ENCODE data around the gene FTL. TPM values are rescaled to one million over a fixed set of nuclear protein-coding genes. Genes with fewer than 3 reads are reported as not detected.

Gene FTL
- total and polyA plus RNA-seq, 2 donors from 2014 or later: 1,841 to 17,016 TPM

DNA sequence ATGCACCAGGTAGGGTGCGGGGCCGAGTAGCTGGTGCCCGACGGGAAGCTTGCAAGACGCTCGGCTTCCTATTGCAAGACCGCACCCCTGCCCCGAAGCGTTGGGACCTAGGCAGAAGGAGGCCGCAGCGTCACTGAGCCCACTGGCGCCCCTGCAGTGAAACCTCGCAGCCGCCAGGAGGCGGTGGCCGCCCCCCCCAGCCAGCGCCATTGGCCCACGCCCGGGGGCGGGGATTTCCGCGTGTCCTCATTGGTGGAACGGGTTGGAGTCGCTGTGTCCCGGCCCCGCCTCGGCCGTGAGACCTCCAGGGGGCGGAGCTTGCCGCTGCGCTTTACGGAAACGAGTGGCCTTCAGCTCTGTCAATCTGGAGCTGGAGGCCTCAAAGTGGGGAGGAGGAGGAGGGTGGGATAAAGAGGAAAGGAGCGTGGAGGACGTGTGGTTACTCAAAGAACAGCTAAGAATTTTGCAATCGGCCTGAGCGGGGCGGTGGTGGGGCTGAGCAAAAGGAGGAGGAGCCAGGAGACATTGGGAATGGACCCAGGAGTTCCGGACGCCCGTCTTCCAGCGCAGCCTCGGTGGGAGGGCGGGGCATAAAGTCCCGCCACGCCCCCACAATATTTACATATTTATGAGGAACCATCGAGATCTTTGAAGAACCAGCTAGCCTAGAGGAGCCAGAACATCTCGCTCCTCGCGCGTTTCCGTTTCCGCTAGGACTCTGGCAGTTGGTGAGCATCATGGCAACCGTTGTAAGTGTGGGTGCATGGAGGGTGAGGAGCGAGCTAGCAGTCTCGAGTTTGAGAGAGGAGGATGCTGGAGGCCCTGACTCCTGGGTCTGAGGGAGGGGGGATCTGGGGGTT is 28.3 kb downstream of the FTL start, which contains the start of the genes GYS1 and RUVBL2:
TSS of gene GYS1 (minus strand) at position 135 of the 860 bp plus-strand sequence. CDS start 197 bp downstream, outside the sequence.
TSS of gene RUVBL2 (plus strand) at position 713 of the 860 bp plus-strand sequence. CDS start at position 738, 25 bp downstream.
- FAIRE-seq (peak; percentile 96), DNase-seq (peak; percentile 100)
- intact Hi-C loops (cut with DNase I): no loop called here
- peaks cover 0 to 27% (median 11%) of the 10 kb centered on the region in 3 donors for H3K4me1 ChIP-seq (ENCODE audit: control insufficient read depth in 2 of 3, insufficient read depth in 2 of 3, low read depth in 1 of 3, low read length in 3 of 3)
- H3K36me3 ChIP-seq (ENCODE audit: control insufficient read depth in 2 of 3, insufficient read depth in 3 of 3, low read length in 3 of 3): peaks cover 0 to under 1% (median 0%) of the 10 kb centered on the region in 3 donors
- H3K27me3 ChIP-seq (ENCODE audit: control insufficient read depth, insufficient read depth, low read length): no peaks in the 10 kb centered on the region
- H3K4me3 ChIP-seq (ENCODE audit: low read length in 3 of 3): peak within 1 kb of the TSS; percentile 78 to 97 (median 88)
- TF ChIP-seq, protein P1, sequence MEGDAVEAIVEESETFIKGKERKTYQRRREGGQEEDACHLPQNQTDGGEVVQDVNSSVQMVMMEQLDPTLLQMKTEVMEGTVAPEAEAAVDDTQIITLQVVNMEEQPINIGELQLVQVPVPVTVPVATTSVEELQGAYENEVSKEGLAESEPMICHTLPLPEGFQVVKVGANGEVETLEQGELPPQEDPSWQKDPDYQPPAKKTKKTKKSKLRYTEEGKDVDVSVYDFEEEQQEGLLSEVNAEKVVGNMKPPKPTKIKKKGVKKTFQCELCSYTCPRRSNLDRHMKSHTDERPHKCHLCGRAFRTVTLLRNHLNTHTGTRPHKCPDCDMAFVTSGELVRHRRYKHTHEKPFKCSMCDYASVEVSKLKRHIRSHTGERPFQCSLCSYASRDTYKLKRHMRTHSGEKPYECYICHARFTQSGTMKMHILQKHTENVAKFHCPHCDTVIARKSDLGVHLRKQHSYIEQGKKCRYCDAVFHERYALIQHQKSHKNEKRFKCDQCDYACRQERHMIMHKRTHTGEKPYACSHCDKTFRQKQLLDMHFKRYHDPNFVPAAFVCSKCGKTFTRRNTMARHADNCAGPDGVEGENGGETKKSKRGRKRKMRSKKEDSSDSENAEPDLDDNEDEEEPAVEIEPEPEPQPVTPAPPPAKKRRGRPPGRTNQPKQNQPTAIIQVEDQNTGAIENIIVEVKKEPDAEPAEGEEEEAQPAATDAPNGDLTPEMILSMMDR (IDR thresholded peaks at IDR 0.05; ENCODE audit: borderline replicate concordance, extremely low read depth, insufficient read depth): peak; percentile 86
- H3K27ac ChIP-seq (ENCODE audit: low read depth in 2 of 2, low read length in 2 of 2): peak within 1 kb of the TSS; percentile 96 to 99
- H3K9ac ChIP-seq (ENCODE audit: low read length in 3 of 3): peak within 1 kb of the TSS; percentile 65 to 99 (median 87)
- no peaks in the 10 kb centered on the region for H3K9me3 ChIP-seq (ENCODE audit: control insufficient read depth in 2 of 3, insufficient read depth in 1 of 3, low read length in 3 of 3)

DNA sequence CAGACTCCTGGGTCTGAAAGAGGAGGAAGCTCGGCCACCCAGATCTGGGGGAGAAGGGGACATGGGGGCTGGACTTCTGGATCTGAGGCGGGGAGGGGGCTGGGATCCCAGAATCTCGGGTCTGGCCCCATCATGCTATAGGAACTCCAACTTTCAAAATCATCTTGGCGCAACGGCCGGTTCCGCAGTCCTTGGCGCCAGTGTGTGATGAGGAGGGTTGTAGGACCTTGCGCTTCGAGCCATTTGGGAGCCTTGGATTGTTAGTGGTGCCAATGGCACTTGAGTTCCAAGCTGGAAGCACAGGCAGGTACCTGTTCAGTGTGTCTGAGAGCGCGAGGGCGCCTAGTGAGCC is 28.9 kb downstream of the FTL start:
- DNase-seq (no peak), FAIRE-seq (no peak)
- H3K4me3 ChIP-seq (ENCODE audit: low read length in 3 of 3): peak overlapping the region; percentile 56 to 97 (median 88)
- no peaks in the 10 kb centered on the region for H3K36me3 ChIP-seq (ENCODE audit: control insufficient read depth in 2 of 3, insufficient read depth in 3 of 3, low read length in 3 of 3)
- H3K9ac ChIP-seq (ENCODE audit: low read length in 3 of 3): peak overlapping the region; percentile 11 to 87 (median 82)
- no peaks in the 10 kb centered on the region for H3K9me3 ChIP-seq (ENCODE audit: control insufficient read depth in 2 of 3, insufficient read depth in 1 of 3, low read length in 3 of 3)
- peaks cover 0 to 27% (median 11%) of the 10 kb centered on the region in 3 donors for H3K4me1 ChIP-seq (ENCODE audit: control insufficient read depth in 2 of 3, insufficient read depth in 2 of 3, low read depth in 1 of 3, low read length in 3 of 3)
- TF ChIP-seq, protein P1 (IDR thresholded peaks at IDR 0.05; ENCODE audit: borderline replicate concordance, extremely low read depth, insufficient read depth): no peak
- H3K27ac ChIP-seq (ENCODE audit: low read depth in 2 of 2, low read length in 2 of 2): peak overlapping the region; percentile 39 to 99
- intact Hi-C loops (cut with DNase I): no loop called here
- H3K27me3 ChIP-seq (ENCODE audit: control insufficient read depth, insufficient read depth, low read length): no peaks in the 10 kb centered on the region

DNA sequence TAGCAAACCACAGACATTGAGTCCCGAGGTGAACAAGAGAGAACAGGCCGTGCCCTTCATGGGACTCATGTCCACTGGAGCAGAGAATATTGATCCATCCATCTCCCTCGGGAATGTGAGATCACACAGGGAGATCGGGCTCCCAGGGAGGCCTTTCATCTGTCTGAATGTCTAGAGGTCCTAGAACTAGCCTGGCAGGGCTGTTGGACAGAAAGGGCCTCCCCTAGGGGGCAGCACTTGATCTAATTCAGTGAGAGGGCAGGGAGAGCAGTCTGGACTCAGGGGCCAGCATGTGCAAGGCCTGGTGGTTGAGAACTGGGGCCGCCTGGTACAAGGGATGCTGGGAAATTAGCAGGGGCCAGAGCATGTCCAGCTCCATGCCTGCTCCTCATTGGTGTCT is 32.9 kb downstream of the FTL start:
- Histone ChIP-seq H3K4me3 (ENCODE audit: low read length in 3 of 3) (no peak overlapping the region), H3K27ac (ENCODE audit: low read depth in 2 of 2, low read length in 2 of 2) (no peak overlapping the region), H3K9me3 (ENCODE audit: control insufficient read depth in 2 of 3, insufficient read depth in 1 of 3, low read length in 3 of 3) (no peaks in the 10 kb centered on the region), H3K4me1 (ENCODE audit: control insufficient read depth in 2 of 3, insufficient read depth in 2 of 3, low read depth in 1 of 3, low read length in 3 of 3) (peaks cover 0 to 9% (median 6%) of the 10 kb centered on the region in 3 donors), H3K27me3 (ENCODE audit: control insufficient read depth, insufficient read depth, low read length) (no peaks in the 10 kb centered on the region), H3K36me3 (ENCODE audit: control insufficient read depth in 2 of 3, insufficient read depth in 3 of 3, low read length in 3 of 3) (no peaks in the 10 kb centered on the region), H3K9ac (ENCODE audit: low read length in 3 of 3) (no peak overlapping the region)
- FAIRE-seq (no peak), DNase-seq (peak in 1 of 5 donors; percentile 34)
- intact Hi-C loops (cut with DNase I): no loop called here
- TF ChIP-seq, protein P1 (IDR thresholded peaks at IDR 0.05; ENCODE audit: borderline replicate concordance, extremely low read depth, insufficient read depth): peak; percentile 28
